NCI-H510A treated with DMSO at 0.1 percent for 48 hours (cell line): ENCODE data around the gene PIPOX.

Experiments used
- DNase-seq: peaks from one replicate; lab custom pipeline; 2025; lab: John Stamatoyannopoulos, UW

The PIPOX gene

DNA sequence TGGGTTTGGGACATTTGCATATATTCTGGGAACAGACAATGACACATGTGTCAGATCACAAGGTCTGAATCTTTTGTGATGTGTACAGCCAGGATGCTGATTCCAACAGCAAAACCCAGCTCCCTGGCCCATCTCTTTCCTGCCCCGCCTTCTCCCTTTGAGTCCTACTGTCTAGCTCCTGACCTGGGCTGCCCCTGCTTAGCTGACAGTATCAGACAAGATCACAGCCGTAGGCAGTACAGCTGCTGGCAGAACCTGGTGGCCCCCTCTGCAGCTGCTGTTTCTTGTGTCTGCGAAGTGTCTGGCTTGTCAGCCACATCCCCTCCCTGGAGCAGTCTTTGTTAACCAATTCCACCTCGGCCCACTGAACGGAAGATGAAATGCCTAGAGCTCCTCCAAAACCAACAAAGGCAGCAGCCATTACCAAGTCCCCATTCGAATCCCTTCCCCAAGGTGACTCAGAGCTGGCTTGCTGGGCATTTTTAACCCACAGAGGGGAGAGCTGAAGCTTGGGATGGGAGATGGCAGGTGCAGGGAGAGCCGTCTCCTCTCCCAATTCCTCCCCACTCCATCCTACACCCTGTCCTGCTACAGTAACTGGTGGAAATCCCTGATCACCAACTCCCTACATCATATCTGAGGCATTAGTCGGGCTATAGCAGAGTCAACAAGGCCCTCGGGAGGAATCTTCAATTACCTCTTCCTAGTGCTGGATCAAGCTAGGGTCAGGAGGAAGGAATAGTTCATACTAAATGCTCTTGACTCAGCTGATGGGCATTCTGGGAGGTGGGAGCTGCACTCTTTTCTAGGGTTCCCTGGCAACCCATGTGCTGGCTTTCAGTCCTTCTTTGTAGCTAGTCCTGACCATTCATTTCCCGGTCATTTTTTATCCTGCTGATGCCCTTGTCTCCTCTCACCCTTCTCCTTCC is 5.8 kb downstream of the PIPOX start:
- no peak for DNase-seq

DNA sequence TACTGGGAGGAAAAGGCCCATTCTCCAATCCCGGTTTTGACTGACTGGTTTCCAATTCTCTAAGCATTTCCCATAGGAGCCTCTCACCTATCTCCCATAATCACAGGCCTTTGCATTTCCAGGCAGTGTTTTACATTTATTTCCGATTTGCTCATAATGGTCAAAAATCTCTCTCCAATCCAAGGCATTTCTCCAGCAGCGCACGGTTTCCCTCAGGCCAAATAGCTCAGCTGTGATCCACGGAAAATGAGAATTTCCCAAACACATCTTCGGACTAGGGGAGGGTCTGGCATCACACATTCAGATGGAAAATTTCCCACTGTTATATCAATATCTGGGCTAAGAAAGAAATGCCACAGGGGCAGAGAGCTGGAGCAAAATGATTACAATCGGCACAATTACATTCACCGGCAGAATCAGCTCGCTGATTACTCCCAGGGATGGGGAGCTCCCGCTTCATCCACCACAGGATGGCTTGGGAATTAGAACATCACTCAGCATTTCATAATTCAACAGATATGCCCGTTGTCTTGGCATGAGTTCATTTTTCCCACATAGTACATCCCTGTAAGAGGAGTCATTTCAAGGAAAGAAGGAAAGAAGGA is 6.7 kb downstream of the PIPOX start:
- DNase-seq: no peak

DNA sequence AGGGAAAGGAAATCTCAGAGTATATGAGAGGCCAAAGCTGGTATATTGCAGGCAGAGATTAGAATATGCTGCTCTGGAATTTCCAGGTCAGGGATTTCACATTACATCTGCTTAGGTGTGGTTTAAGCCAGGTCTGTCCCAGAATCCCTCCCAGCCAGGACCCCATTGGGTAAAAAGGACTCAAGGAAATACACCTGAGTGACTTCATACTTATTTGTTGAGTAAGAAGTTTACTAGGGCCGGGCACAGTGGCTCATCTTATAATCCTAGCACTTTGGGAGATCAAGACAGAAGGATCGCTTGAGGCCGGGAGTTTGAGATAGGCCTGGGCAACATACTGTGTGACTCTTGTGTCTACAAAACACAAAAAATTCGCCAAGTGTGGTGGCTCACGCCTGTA is 7.2 kb downstream of the PIPOX start:
- no peak for DNase-seq

DNA sequence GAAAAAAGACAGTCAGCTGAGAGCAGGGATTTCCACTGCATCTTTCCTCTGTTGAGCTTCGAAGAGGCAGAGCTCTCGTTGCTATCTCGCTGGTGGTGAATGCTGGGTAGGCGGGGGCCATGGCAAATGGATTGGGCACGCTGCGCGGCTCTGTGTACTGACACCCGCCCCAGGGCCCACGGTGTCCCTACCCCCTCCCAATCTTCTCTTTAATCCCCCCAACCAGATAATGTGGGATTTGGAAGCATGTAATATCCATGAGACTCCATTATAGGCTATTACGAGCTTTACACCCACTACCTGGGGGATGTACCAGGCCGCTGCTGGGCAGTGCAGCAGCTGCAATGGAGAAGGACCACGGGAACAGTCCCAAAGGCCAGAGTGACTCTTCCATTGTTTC is 8.3 kb downstream of the PIPOX start:
- DNase-seq: no peak

DNA sequence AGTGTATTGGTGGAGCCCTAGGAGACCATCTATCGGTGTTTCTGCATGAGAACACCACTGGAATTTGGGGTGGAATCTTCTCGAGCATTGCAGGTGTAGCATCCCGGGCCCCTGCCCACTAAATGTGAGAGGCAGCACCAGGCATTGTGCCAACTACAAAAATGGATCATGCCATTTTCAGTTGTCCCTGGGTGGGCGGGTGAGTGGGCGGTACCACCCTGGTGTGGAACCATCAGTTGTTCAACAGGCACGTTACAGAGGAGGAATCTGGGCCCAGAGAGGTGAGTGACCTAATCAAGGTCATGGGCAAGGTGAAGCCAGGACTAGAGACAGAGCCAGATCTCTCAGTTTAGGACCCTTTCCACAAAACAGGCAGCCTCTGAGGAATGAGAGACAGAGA is 8.8 kb downstream of the PIPOX start:
- no peak for DNase-seq

DNA sequence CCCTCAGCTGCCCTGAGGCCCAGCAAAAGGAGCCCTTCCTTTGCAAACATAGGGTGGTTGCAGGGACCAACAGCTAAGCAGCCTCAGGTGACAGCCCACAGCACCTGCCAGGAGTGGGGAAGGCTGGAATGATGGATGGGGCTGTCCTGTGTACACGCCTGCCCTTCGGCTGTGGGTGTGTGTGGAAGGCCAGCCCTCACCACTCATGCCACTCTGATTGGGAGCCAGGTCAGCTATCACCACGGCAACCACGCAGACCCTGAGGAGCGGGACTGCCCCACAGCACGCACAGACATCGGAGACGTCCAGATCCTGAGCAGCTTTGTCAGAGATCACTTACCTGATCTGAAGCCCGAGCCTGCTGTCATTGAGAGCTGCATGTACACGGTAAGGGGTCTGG is 11.9 kb downstream of the PIPOX start:
- DNase-seq: no peak

DNA sequence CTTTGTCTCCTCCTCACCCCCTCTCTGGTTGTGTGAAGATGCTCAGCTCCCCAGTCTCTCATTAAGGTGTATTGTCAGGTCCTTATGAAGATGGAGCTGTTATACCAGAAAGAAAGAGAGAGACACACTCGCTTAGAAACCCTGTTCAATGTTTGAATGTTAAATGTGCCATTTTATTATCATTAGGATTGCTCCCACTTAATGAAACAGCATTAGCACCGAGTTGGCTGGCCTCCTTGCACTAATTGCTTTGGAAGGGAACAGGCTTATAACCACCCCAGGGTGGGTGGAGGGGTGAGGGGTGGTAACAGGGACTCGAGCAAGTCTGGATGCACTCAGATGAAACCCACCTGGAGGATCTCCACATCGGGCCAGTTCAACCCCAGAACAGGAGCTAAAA is 14.4 kb downstream of the PIPOX start:
- DNase-seq: no peak

DNA sequence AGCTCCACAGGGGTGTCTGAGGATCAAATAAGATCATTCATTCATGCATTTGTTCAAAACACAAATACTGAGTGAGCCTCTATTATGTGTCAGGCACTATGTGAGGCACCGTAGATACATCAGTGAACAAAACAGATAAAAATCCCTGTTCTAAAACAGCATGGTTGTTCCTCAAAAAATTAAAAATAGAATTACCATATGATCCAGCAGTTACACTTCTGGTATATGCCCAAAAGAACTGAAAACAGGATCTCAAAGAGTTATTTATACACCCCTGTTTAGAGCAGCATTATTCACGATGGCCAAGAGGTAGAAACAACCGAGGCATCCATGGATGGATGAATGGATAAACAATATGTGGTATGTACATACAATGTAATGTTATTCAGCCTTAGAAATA is 15.4 kb downstream of the PIPOX start:
- DNase-seq: no peak

DNA sequence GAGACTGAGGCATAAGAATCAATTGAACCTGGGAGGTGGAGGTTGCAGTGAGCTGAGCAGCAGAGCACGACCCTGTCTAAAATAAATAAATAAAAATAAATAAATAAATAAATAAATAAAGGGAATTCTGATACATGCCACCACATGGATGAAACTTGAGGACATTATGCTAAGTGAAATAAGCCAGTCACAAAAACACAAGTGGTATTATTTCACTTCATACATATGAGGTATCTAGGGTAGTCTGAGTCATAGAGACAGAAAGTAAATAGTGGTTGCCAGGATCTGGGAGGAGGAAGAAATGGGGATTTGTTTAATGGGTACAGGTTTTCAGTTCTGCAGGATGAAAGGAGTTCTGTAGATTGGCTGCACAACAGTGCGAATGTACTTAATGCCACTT is 16.3 kb downstream of the PIPOX start:
- DNase-seq: peak; percentile 26

DNA sequence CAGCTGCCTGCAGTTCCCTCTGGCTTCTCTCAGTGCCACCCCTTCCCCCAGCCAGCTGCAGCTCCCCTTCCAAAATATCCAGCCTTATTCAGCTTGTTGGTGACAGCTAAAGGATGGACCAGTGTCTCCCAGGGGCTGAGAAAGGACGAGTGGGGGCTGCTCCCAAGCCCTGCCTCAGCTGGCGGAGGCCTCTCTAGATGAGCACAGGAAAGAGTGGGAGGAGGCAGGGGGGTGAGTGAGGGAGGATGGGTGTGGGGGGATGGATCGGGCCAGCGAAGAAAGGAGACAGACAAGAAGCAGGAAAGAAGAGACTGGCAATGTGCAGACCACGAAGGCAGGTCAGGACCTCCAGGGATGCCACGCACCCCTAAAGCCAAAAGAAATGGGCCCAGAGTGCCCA is 17.5 kb downstream of the PIPOX start:
- DNase-seq: no peak

DNA sequence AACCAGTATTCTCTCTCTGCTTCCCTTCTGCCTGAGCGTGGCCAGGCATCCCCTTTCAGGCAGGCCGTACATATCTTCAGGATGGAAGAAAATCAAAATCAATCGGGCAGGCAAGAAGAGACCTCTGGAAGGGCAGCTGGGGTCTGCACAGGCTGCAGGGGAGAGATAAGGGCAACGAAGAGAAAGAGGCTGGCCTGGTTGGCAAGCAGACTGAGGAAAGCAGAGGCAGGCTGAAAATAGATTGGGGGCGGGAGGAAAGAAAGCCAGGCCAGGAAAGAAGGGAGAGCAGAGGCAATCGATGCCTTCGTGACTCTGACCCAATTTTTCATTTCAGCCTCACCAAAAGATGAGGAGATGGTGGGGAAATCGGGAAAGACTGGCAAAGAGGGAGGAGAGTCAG is 18.1 kb downstream of the PIPOX start:
- DNase-seq: no peak

DNA sequence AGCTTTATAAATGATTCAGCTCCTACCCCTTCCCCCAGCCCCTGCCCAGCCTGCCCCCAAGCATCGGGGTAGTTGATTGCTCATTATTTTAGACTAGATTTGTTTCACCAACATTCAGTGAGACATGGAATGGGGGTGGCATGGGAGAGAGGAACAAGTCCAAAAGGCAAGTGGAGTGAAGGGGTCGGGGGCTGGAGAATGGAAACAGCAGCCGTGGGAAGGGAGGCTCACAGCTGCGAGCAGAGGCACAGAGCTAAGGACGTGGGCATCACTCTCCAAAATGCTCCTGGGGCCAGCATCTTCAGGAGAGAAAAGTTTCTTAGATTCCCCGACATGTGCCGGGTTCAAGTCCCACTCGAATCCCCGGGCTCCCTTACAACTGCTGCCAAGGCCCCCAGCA is 19.3 kb downstream of the PIPOX start:
- no peak for DNase-seq

DNA sequence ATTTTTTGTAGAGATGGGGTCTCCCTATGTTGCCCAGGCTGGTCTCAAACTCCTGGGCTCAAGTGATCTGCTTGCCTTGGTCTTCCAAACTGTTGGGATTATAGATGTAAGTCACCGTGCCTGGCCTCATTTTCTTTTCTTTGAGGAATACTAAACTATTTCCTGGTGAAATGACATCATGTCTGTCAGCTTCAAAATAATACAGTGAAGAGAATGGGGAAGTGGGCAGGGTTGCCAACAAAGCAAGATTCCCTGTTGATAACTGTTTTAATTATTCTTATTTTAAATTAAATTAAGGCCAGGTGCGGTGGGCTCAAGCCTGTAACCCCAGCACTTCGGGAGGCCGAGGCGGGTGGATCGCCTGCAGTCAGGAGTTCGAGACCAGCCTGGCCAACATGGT is 21.1 kb downstream of the PIPOX start:
- no peak for DNase-seq

DNA sequence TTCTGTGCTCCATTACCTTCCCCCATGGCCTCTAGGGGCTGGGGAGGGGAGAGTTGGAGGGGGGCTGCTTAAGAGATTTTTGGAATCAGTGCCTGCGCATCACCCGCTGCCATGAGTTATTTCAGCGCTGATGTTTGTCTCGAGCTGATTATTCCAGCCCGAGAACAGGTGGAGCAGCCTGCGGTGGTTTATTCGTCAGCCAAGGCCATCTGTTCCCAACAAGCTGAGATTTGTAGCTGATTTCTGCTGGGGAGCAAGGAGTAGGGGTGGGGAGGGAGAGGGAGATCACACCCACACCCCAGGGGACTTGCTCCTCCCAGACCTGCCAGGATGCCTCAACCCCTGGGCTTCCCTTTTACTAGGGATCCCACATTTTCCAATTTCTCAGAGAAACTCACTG is 23.1 kb downstream of the PIPOX start:
- no peak for DNase-seq

DNA sequence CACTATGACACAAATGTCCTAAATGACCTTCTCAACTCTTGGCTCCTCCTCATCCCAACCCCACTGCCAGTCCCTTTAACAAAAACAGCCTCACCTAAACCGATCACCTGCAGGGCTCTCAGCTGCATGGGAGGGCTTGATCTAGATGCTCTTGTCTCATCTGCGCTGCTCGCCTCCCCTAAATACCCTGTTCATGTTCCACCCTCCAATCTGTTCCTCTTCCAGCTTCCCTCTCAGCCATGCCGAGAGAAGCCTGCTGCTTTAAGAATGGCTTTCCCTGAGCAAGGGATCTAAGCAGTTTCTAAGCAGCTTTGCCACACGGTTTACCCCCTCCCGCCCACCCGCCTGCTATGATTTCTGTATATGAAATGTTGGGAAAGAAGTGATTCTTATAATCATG is 23.7 kb downstream of the PIPOX start:
- no peak for DNase-seq

DNA sequence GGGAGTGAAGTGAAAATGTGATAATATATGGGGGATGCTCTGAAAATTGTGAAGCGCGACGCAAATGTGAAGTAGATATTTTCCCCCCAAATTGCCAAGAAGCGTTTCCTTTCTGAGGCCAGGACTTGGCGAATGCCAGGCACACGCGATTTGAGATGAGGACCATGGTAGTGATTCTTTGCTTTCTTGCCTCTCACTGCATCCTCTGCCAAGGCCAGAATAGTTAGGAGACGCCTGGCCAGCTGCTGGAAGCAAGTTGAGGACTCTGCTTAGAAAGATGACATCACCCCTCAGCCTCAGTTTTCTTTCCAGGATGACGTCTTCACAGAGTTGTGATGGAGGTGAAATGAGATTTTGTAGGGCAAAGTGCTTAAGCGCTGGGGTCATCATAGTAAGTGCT is 25.9 kb downstream of the PIPOX start:
- no peak for DNase-seq

DNA sequence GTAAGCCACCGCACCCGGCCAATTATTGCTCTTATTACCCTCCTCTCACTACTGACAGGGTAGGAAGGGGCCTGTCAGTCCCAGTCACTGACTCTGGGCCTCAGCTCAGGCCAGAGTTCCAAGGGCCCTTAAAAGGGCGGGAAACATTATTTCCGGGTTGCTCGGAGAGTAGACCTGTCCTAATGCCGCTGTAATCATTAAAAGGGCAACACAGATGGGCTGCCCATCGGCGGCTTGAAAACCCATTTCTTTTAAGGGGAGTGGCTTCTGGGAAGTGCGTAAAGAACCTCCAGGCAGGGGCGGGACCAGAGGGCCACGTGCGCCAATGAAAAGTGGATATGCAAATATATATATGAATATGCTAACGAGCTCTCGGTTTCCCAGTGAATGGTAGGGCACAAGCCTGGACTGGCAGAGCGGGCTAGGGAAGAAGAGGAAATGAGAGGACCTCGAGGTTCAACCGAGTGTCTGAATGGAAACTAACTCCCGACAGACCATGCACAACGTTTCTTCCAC is 26.6 kb downstream of the PIPOX start:
- DNase-seq: no peak

DNA sequence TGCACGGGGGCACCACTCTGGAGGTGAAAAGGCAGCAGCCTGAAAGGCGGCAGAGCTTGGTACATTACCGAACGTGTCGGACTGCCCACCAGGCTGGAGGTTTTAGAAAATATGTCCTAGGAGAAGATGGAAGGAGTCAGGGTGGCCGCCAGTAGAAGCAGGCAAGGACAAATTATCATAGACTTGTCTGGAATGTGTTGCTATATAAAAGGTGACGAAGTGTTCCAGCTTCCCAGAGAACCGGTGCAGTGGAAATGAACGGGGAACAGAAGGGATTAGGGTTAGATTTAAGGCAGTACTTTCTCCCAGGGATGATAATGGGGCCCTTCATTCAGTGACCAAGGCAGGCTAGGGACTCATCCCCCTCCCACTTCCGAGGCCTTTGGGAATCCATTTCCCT is 27.4 kb downstream of the PIPOX start:
- DNase-seq: no peak

DNA sequence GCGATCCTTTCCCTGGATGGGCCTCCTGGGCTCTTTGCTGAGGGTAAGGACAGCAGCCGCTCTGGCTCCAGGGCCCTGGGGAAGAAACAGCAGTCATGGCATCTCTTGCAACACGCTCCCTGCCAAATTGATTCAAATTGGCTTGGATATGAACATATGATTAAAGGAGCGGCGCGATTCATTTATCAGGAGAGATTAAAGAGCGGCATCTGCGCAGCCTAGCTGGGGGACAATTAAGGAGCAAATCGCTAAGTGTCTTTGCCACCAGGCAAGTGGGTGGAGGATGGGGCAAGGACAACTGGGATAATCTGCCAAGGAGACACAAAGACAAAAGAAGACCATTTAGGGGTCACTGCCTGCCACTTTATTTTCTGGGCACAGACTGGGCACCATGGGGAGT is 27.8 kb downstream of the PIPOX start:
- DNase-seq: no peak

DNA sequence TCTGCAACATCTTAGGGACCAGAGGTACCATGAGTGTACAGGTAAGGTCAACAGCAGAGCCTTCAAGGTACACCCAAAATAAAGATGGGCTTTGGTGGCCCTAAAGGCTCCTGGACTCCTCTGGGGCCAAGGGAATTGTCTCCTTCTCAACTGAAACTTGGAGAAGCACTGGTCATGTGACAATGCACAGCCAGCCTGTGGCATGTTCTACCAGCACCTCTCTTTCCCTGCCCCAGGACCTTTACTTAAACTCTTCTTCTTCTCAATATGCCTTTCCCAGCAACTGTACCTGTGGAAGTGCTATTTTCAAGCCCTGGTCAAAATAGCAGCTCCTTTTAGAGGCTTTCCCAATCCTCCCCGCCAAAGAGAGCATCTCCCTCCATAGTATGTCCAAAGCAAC is 28.4 kb downstream of the PIPOX start:
- DNase-seq: no peak

DNA sequence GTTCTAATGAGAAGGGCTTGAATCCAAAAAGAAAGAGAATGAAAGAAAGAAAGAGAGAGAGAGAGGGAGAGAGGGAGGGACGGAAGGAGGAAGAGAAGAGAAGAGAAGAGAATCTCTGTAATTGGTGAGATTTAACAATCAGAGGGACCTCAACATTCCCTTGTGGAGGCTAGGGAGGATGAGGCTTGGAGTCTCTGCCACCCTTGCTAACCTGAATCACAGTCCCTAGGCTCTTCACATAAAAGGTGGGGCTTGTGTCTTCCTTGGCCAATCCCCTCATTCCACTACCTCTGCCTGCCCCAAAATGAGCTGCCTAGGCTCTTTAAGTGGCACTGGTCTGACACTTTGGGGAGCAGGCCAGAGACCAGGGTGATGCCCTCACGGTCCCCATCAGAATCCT is 30.1 kb downstream of the PIPOX start:
- no peak for DNase-seq

DNA sequence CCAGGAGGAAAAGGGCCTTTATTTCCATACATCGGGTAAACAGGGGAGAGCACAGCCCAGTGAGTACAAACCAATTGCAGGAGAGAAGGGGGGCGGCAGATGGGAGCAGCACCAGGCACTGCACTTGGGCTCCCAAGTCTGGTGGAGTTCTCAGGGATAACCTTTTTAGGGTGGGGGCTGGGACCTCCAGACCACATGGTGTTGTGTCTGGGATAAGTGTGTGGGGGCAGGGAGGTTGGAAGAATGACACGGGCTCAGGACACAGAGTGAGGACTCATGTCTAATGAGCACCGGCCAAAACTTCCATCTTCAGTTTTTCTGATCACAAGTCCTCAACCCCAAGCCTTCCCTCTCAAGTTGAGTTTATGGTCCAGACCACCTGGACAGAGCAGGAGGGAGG is 30.6 kb downstream of the PIPOX start:
- DNase-seq: no peak

DNA sequence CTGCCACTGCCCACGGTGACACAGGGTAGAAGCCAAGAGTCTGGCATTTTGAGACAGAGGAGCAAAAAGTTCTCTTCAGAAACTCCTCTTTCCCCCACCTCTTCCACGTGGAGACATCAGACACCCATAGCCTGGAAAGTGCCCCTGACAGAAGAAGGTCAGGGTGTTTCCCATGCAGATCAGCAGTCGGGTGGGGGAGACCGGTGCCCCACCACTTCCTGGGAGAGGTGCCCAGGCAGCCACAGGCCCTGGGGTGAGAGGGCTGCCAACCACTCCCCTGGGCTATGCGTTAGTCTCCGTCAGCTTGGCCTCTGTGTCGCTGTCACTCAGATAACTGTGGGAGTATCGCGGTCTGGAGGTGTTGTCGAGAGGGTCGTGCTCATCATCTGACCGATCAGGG is 31.5 kb downstream of the PIPOX start:
- DNase-seq: no peak

DNA sequence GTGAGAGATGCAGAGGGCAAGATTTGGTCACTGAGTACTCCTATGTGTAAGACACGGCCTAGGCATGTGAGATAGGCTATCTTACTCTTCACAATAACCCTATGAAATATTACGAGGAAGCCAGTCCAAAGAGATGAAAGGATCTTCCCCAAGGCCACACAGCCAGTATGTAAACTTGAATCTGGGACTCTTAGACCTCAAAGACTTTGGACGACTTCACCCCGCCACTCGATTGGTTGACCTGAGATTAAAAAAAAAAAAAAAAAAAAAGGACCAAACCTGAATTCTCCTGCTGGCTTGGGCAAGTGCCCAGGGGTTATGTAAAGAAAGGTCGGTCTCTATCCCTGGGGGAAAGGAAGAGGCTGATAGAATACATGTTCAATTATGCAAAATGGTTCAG is 33.1 kb downstream of the PIPOX start:
- no peak for DNase-seq
